SU-DHL-6 (cell line): ENCODE measurements around the gene NCOR2.

Source experiments
- H2AFZ ChIP-seq: fragments of 200-600 bp; sonication (generic); 2 replicates; pipeline ENCODE4 v1.6.1; 2014; ENCODE audit warnings: low read depth, mild to moderate bottlenecking, moderate library complexity, mixed read lengths, antibody characterized with exemption, low read length; ENCODE audit not compliant: severe bottlenecking
- H3F3A ChIP-seq: fragments of 200-600 bp; shearing (Covaris generic); 2 replicates; pipeline ENCODE4 v1.6.0; 2016; ENCODE audit warnings: antibody characterized with exemption, mild to moderate bottlenecking; ENCODE audit not compliant: insufficient read depth
- H3K27ac ChIP-seq: fragments of 200-600 bp; sonication (generic); 2 replicates; pipeline ENCODE4 v1.5.1; 2016; ENCODE audit warnings: low read depth, mild to moderate bottlenecking, low read length, moderate library complexity, mixed read lengths
- H3K27me3 ChIP-seq: fragments of 200-600 bp; sonication (generic), shearing (Covaris generic); 2 replicates; pipeline ENCODE4 v1.6.0; 2014; ENCODE audit warnings: mild to moderate bottlenecking, low read length
- H3K36me3 ChIP-seq: fragments of 200-600 bp; sonication (generic); 2 replicates; pipeline ENCODE4 v1.6.1; 2014; ENCODE audit warnings: mild to moderate bottlenecking, low read length, mixed read lengths
- H3K4me2 ChIP-seq: fragments of 300-600, 200-600 bp; shearing (Covaris generic), sonication (generic); 2 replicates; pipeline ENCODE4 v1.6.0; 2014; ENCODE audit warnings: low read length, low read depth, mild to moderate bottlenecking; ENCODE audit not compliant: poor library complexity, severe bottlenecking
- H3K4me3 ChIP-seq: fragments of 200-600 bp; sonication (generic); 2 replicates; pipeline ENCODE4 v1.5.1; 2014; ENCODE audit warnings: antibody characterized with exemption, low read length, mild to moderate bottlenecking, mixed read lengths; ENCODE audit not compliant: insufficient read depth, poor library complexity, severe bottlenecking
- H3K79me2 ChIP-seq: fragments of 200-600 bp; sonication (generic); 2 replicates; pipeline ENCODE4 v1.6.1; 2014; ENCODE audit warnings: mild to moderate bottlenecking, low read length, moderate library complexity; ENCODE audit not compliant: insufficient read depth
- H3K9ac ChIP-seq: fragments of 200-600 bp; sonication (generic); 2 replicates; pipeline ENCODE4 v1.7.0; 2014; ENCODE audit warnings: mild to moderate bottlenecking, low read length
- H3K9me2 ChIP-seq: fragments of 200-600 bp; sonication (generic); replicated peaks from 2 replicates; pipeline ENCODE4 v1.6.1; 2014; ENCODE audit warnings: low read length; ENCODE audit not compliant: insufficient read depth
- H3K9me3 ChIP-seq: fragments of 200-600 bp; sonication (generic); 2 replicates; pipeline ENCODE4 v1.6.1; 2014; ENCODE audit warnings: low read length, mixed read lengths; ENCODE audit not compliant: insufficient read depth
- H4K20me1 ChIP-seq: fragments of 200-600 bp; sonication (generic); 2 replicates; pipeline ENCODE4 v1.6.1; 2014; ENCODE audit warnings: low read depth, mild to moderate bottlenecking, antibody characterized with exemption, low read length, moderate library complexity, mixed read lengths
- CTCF ChIP-seq: fragments of 200-600 bp; sonication (generic); IDR thresholded peaks from one replicate; pipeline ENCODE4 v1.5.1; 2017; ENCODE audit warnings: antibody characterized with exemption, mild to moderate bottlenecking, low read length, moderate library complexity; ENCODE audit not compliant: insufficient read depth, poor library complexity, severe bottlenecking
- EZH2phosphoT487 ChIP-seq: fragments of 200-600 bp; sonication (generic), shearing (Covaris generic); conservative IDR thresholded peaks from 2 replicates; pipeline ENCODE4 v1.6.1; 2018; ENCODE audit warnings: mild to moderate bottlenecking, antibody characterized with exemption, low read length, moderate library complexity, mixed read lengths

NCOR2 gene

GRCh38 chr12:124533456-124533855 lies 34.0 kb downstream of the NCOR2 start:
- H4K20me1 ChIP-seq: peaks cover 6% of the 10 kb centered on the region; the same call in 1 of the 2 replicates

GRCh38 chr12:124532967-124533366 lies 34.4 kb downstream of the NCOR2 start:
- Histone ChIP-seq H3F3A (no peaks in the 10 kb centered on the region), H3K27me3 (no peaks in the 10 kb centered on the region), H3K4me2 (no peak overlapping the region), H4K20me1 (peaks cover 6% of the 10 kb centered on the region; the same call in 1 of the 2 replicates), H2AFZ (no peak overlapping the region), H3K9me3 (no peaks in the 10 kb centered on the region), H3K79me2 (peaks cover 41% of the 10 kb centered on the region), H3K9ac (no peak overlapping the region), H3K27ac (no peak overlapping the region), H3K9me2 (no peaks in the 10 kb centered on the region), H3K36me3 (no peaks in the 10 kb centered on the region), H3K4me3 (no peak overlapping the region)
- TF ChIP-seq EZH2phosphoT487 (no peak), CTCF (no peak)

More at GRCh38 chr12:124533456-124533855, 34.0 kb downstream of the NCOR2 start:
- Histone ChIP-seq H3K36me3 (no peaks in the 10 kb centered on the region), H3K9me2 (no peaks in the 10 kb centered on the region), H3K79me2 (peaks cover 46% of the 10 kb centered on the region), H3K27me3 (no peaks in the 10 kb centered on the region), H2AFZ (no peak overlapping the region), H3K9me3 (no peaks in the 10 kb centered on the region), H3K27ac (no peak overlapping the region), H3F3A (no peaks in the 10 kb centered on the region), H3K4me3 (no peak overlapping the region), H3K4me2 (no peak overlapping the region), H3K9ac (no peak overlapping the region)
- TF ChIP-seq EZH2phosphoT487 (no peak), CTCF (no peak)

- H3K36me3 ChIP-seq: no peaks in the 10 kb centered on the region
- peaks cover 6% of the 10 kb centered on the region; the same call in 1 of the 2 replicates for H4K20me1 ChIP-seq
- peaks cover 35% of the 10 kb centered on the region for H3K79me2 ChIP-seq
- H3K9ac ChIP-seq: no peak overlapping the region
- H3K4me2 ChIP-seq: no peak overlapping the region
- no peak overlapping the region for H3K27ac ChIP-seq
- no peaks in the 10 kb centered on the region for H3K9me3 ChIP-seq
- H2AFZ ChIP-seq: no peak overlapping the region
- no peak overlapping the region for H3K4me3 ChIP-seq
- H3K27me3 ChIP-seq: no peaks in the 10 kb centered on the region
- TF ChIP-seq EZH2phosphoT487 (no peak), CTCF (no peak)
- no peaks in the 10 kb centered on the region for H3F3A ChIP-seq
- H3K9me2 ChIP-seq: no peaks in the 10 kb centered on the region
Measured at GRCh38 chr12:124532331-124532750, 35.1 kb downstream of the NCOR2 start.
